HepG2 (cell line): ENCODE results near the gene SHC1. TPM values are rescaled to one million over a fixed set of nuclear protein-coding genes. Genes with fewer than 3 reads are reported as not detected.

ENCODE experiments used
- CREB3 ChIP-seq: sonication (generic); formaldehyde crosslinking; IDR thresholded peaks from 2 replicates; pipeline ENCODE4 v1.5.0; 2020; ENCODE audit warnings: missing genetic modification reagents
- ELF4 ChIP-seq: sonication (generic); formaldehyde crosslinking; IDR thresholded peaks from 2 replicates; pipeline ENCODE4 v1.5.0; 2020; ENCODE audit warnings: missing genetic modification reagents, mild to moderate bottlenecking, moderate library complexity, borderline replicate concordance
- HBP1 ChIP-seq: IDR thresholded peaks from 2 replicates; pipeline ENCODE4 v1.6.1; 2016; ENCODE audit warnings: low read depth, control low read depth
- HCFC1 ChIP-seq: fragments of 150-350 bp; IDR thresholded peaks from 2 replicates; pipeline ENCODE4 v1.6.1; 2014; ENCODE audit warnings: low read depth, low read length
- KAT8 ChIP-seq: IDR thresholded peaks from 2 replicates; pipeline ENCODE4 v1.6.1; 2016; ENCODE audit warnings: missing genetic modification reagents, missing compliant biosample characterization
- NCOR1 ChIP-seq: fragments of 200-600 bp; sonication (generic); IDR thresholded peaks from 2 replicates; pipeline ENCODE4 v1.7.0; 2017; ENCODE audit warnings: antibody characterized with exemption, low read length, borderline replicate concordance
- NFIC ChIP-seq: IDR thresholded peaks from 2 replicates; pipeline ENCODE4 v1.6.1; 2012; ENCODE audit warnings: mild to moderate bottlenecking, low read length, inconsistent platforms
- PTBP1 ChIP-seq: fragments of 200-400 bp; formaldehyde crosslinking; IDR thresholded peaks from 2 replicates; pipeline ENCODE4 v1.6.1; 2018; ENCODE audit warnings: low read length, low read depth; ENCODE audit not compliant: poor library complexity, severe bottlenecking
- RARA ChIP-seq: IDR thresholded peaks from 2 replicates; pipeline ENCODE4 v1.6.1; 2016; ENCODE audit warnings: missing genetic modification reagents, missing compliant biosample characterization
- RFX3 ChIP-seq: IDR thresholded peaks from 2 replicates; pipeline ENCODE4 v1.6.1; 2016; ENCODE audit warnings: missing biosample characterization, missing genetic modification reagents
- SOX5 ChIP-seq: IDR thresholded peaks from 2 replicates; pipeline ENCODE4 v1.6.1; 2016; ENCODE audit warnings: borderline replicate concordance
- TBX2 ChIP-seq: sonication (generic); formaldehyde crosslinking; IDR thresholded peaks from 2 replicates; pipeline ENCODE4 v1.5.0; 2020; ENCODE audit warnings: missing genetic modification reagents, mild to moderate bottlenecking, borderline replicate concordance
- TEAD2 ChIP-seq: sonication (generic); formaldehyde crosslinking; IDR thresholded peaks from 2 replicates; pipeline ENCODE4 v1.9.0; 2021; ENCODE audit warnings: missing genetic modification reagents
- USF2 ChIP-seq, 2 experiments: sonication (generic) in 1 of 2; formaldehyde crosslinking in 1 of 2; IDR thresholded peaks; 2 replicates each; pipeline versions ENCODE4 v1.5.1 to v1.6.1; 2011 to 2020; ENCODE audit warnings: borderline replicate concordance in 1 of 2, low read depth in 1 of 2, low read length in 1 of 2, mild to moderate bottlenecking in 1 of 2, missing genetic modification reagents in 1 of 2, moderate library complexity in 1 of 2
- ZNF337 ChIP-seq: sonication (generic); formaldehyde crosslinking; IDR thresholded peaks from 2 replicates; pipeline ENCODE4 v1.5.1; 2020; ENCODE audit warnings: missing genetic modification reagents, low read depth, mild to moderate bottlenecking, borderline replicate concordance
- ZNF639 ChIP-seq: conservative IDR thresholded peaks from 2 replicates; pipeline ENCODE4 v1.6.1; 2018; ENCODE audit warnings: missing genetic modification reagents
- ZNF703 ChIP-seq: sonication (generic); formaldehyde crosslinking; IDR thresholded peaks from 2 replicates; pipeline ENCODE4 v1.5.1; 2020; ENCODE audit warnings: missing genetic modification reagents, mild to moderate bottlenecking, moderate library complexity, borderline replicate concordance
- ZNF740 ChIP-seq: sonication (generic); formaldehyde crosslinking; IDR thresholded peaks from 2 replicates; pipeline ENCODE4 v1.4.0; 2020; ENCODE audit warnings: missing genetic modification reagents
- ZNF749 ChIP-seq: sonication (generic); formaldehyde crosslinking; IDR thresholded peaks from 2 replicates; pipeline ENCODE4 v1.8.0; 2022; ENCODE audit warnings: mild to moderate bottlenecking, missing genetic modification reagents, moderate library complexity, borderline replicate concordance
- ZNF761 ChIP-seq: sonication (generic); formaldehyde crosslinking; conservative IDR thresholded peaks from 2 replicates; pipeline ENCODE4 v1.4.0; 2020; ENCODE audit warnings: mild to moderate bottlenecking, missing genetic modification reagents
- ZSCAN25 ChIP-seq: sonication (generic); formaldehyde crosslinking; IDR thresholded peaks from 2 replicates; pipeline ENCODE4 v1.8.0; 2022; ENCODE audit warnings: mild to moderate bottlenecking, missing genetic modification reagents
- ZSCAN31 ChIP-seq: sonication (generic); formaldehyde crosslinking; IDR thresholded peaks from 2 replicates; pipeline ENCODE4 v1.5.0; 2020; ENCODE audit warnings: low read depth, mild to moderate bottlenecking, missing genetic modification reagents
- polyA plus RNA-seq, 8 experiments: library from polyadenylated mRNA; depleted of rRNA in 3 of 8; stranded (reverse) in 7 of 8; unstranded in 1 of 8; fragments of >200 nt; fragmentation: Illumina TruSeq in 4 of 8; extraction: Trizol in 4 of 8; gene quantifications; 2 replicates each; pipeline versions ENCODE4 v1.2.1 to v1.2.3, GENCODE V29; 2011 to 2016; ENCODE audit warnings: low read depth in 4 of 8, missing spikeins in 1 of 8, mixed read lengths in 1 of 8; ENCODE audit not compliant: insufficient read depth in 1 of 8
- total RNA-seq, 5 experiments: library from RNA; depleted of rRNA; stranded (reverse); fragments of >200 nt; fragmentation: Illumina TruSeq; extraction: Trizol; gene quantifications; 2 replicates each; pipeline ENCODE4 v1.2.3, GENCODE V29; 2016; ENCODE audit warnings: low read depth in 1 of 5

SHC1 gene
- total and polyA plus RNA-seq, 2 of the 13 experiments (the other 11 are each of a cell fraction or from before 2014, with no cell fraction given): 52.0 to 137 TPM

GRCh38 chr1:155000726-155001424, 30.3 kb upstream of the SHC1 start (continued):
- TF ChIP-seq USF2 (IDR thresholded peaks at IDR 0.05; ENCODE audit: low read depth, low read length) (no peak), USF2 (CRISPR knock-in tag; IDR thresholded peaks at IDR 0.05; ENCODE audit: borderline replicate concordance) (no peak), PTBP1 (peak; percentile 50), SOX5 (CRISPR knock-in tag) (peak; percentile 67; the same call in 1 of the 2 replicates), ZNF740 (CRISPR knock-in tag) (peak; percentile 76), ZNF703 (CRISPR knock-in tag) (no peak; the same call in none of the 2 replicates), RARA (peak; percentile 77), KAT8 (CRISPR knock-in tag) (peak; percentile 77), ZSCAN25 (peak; percentile 72), ELF4 (CRISPR knock-in tag) (0 out of 2 replicates have a peak, but pooled peaks have one; percentile 43), ZNF337 (CRISPR knock-in tag) (no peak), ZNF639 (CRISPR knock-in tag) (peak; percentile 64; the same call in 1 of the 2 replicates), TEAD2 (no peak), TBX2 (CRISPR knock-in tag) (peak; percentile 91), RFX3 (CRISPR knock-in tag) (no peak), ZNF761 (CRISPR knock-in tag) (no peak), ZSCAN31 (CRISPR knock-in tag) (no peak; the same call in 1 of the 2 replicates), NFIC (no peak), HCFC1 (peak; percentile 47; the same call in 1 of the 2 replicates), NCOR1 (peak; percentile 40; the same call in 1 of the 2 replicates), HBP1 (CRISPR knock-in tag) (0 out of 2 replicates have a peak, but pooled peaks have one; percentile 21), CREB3 (no peak), ZNF749 (CRISPR knock-in tag) (no peak)
